ENCODE results near the gene DNAJC5. TPM values are rescaled to one million over a fixed set of nuclear protein-coding genes. Genes with fewer than 3 reads are reported as not detected.

DNAJC5 gene
- total RNA-seq, 1 donor from 2014 or later, result 42.8 TPM

GRCh38 chr20:63939061-63939935, 44.4 kb downstream of the DNAJC5 start:
- intact Hi-C loops (cut with micrococcal nuclease), result no loop called here
- H3K4me3 ChIP-seq, result no peak overlapping the region
- peaks cover 76% of the 10 kb centered on the region for H3K36me3 ChIP-seq
- H3K4me1 ChIP-seq, result peaks cover 27% of the 10 kb centered on the region
- no peak overlapping the region for H3K27ac ChIP-seq (replicated peaks)
- DNase-seq, result peak; percentile 14
- no peaks in the 10 kb centered on the region for H3K27me3 ChIP-seq (ENCODE audit: low read depth)
- H3K9me3 ChIP-seq (replicated peaks), result no peaks in the 10 kb centered on the region
- no peak for TF ChIP-seq CTCF (IDR thresholded peaks at IDR 0.05; ENCODE audit: borderline replicate concordance)

DNA sequence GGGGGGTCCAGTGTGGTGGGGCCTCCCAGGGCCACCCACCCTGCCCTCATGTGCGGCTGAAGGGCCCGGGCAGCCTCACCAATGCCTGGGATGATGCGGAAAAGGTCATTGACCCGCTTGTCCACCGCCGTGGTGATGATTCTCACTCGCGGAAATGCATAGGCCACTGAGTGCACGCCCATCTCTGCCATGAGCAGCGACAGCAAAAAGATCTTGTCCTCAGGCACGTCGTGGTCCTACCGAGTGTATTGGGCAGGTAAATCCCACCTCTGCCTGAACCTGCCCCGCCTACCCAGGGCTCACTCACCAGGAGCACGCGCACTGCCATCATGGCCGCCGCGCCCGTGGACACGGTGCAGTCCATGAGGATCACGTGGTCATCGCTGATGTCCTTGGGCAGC, 45.1 kb downstream of the DNAJC5 start:
- peaks cover 29% of the 10 kb centered on the region for H3K4me1 ChIP-seq
- H3K27me3 ChIP-seq (ENCODE audit: low read depth), result no peaks in the 10 kb centered on the region
- no peak for TF ChIP-seq CTCF (IDR thresholded peaks at IDR 0.05; ENCODE audit: borderline replicate concordance)
- H3K4me3 ChIP-seq, result no peak overlapping the region
- peaks cover 77% of the 10 kb centered on the region for H3K36me3 ChIP-seq
- H3K9me3 ChIP-seq (replicated peaks), result no peaks in the 10 kb centered on the region
- no peak overlapping the region for H3K27ac ChIP-seq (replicated peaks)
- peak; percentile 14 for DNase-seq
- intact Hi-C loops (cut with micrococcal nuclease), result no loop called here

DNA sequence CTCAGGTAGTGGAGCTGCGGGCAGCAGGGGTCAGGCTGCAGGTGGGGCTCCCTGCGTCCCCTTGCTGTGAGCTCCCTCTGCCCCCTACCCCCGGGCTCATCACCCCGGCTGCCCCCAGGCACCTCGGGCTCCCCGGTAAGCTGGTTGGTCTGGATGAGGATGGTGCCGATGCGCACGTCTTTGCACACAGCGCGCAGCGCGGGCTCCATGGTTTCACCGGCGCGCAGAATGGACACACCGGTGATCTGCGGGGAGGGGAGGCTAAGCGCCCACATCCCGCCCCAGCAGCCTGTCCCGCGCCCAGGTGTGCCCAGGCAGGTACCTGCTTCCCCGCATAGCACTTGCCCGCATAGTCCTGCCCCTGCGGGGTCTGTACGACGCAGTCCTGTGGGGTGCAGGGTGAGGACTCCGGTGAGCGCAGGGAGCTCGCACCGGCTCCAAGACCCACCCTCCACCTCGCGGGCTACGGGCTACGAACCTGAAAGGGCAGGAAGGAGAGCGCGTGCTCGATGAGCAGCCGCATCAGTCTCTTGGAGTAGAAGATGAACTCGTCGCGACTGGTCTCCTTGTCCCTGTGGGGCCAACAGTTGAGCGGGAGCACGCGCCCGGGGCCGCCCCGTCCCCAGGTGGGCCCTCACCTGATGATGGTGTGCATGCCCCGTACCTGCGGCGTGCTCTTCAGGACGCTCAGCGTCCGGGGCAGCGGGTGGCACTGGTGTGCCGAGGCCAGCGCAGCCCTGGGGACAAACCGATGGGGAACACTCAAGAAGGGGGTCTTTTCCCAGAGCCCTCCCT, 45.7 kb downstream of the DNAJC5 start:
- no peak overlapping the region for H3K4me3 ChIP-seq
- no peaks in the 10 kb centered on the region for H3K9me3 ChIP-seq (replicated peaks)
- DNase-seq, result peak; percentile 15
- TF ChIP-seq CTCF (IDR thresholded peaks at IDR 0.05; ENCODE audit: borderline replicate concordance), result no peak
- intact Hi-C loops (cut with micrococcal nuclease), result no loop called here
- H3K4me1 ChIP-seq, result peaks cover 35% of the 10 kb centered on the region
- H3K27me3 ChIP-seq (ENCODE audit: low read depth), result no peaks in the 10 kb centered on the region
- H3K27ac ChIP-seq (replicated peaks), result peak overlapping the region; percentile 79
- peaks cover 77% of the 10 kb centered on the region for H3K36me3 ChIP-seq

DNA sequence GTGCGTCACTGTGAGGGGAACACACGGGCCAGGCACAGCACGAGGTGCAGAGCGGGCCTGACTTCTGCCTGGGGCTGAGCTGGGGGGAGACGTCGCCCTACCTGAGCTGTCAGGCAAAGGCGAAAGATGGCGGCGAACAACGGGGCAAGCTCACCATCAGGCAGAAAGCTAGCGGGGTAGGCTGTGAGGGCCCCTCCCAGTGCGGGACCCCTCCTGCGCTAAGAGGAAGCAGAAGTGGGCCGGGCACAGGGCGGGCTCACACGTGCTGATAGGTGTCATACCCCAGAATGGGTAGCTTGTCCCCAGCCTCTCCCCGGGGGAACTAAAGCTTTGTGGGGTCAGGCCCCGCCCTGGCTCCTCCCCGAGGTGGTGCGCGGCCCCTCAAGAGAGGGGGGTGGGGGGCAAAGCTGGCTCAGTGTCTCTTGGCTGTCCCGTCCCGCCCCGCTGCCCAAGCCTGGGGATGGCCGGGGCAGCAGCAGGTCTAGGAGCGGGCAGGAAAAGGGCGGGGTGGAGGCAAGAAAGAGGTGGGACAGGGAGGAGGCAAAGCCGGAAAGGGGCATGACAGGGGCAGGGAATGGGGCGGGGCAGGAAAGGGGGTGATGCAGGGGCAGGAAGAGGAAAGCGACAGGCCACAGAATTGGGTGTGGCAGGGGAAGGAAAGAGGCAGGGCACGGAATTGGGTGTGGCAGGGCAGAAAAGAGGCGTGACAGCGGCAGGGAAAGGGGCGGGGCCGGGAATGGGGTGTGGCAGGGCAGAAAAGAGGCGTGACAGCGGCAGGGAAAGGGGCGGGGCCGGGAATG, 46.6 kb downstream of the DNAJC5 start:
- Histone ChIP-seq H3K4me1 (peaks cover 44% of the 10 kb centered on the region), H3K27ac (replicated peaks) (peak overlapping the region; percentile 79), H3K9me3 (replicated peaks) (no peaks in the 10 kb centered on the region), H3K27me3 (ENCODE audit: low read depth) (no peaks in the 10 kb centered on the region), H3K4me3 (no peak overlapping the region), H3K36me3 (peaks cover 81% of the 10 kb centered on the region)
- intact Hi-C loops (cut with micrococcal nuclease), result no loop called here
- peak; percentile 61 for DNase-seq
- no peak for TF ChIP-seq CTCF (IDR thresholded peaks at IDR 0.05; ENCODE audit: borderline replicate concordance)

All from left ventricle myocardium inferior (tissue), 1 donor.